HepG2 (cell line): Measurements from ENCODE around the gene TAB2. TPM values are rescaled to one million over a fixed set of nuclear protein-coding genes. Genes with fewer than 3 reads are reported as not detected.

Source experiments
- ATAC-seq: fragments of 200-7000 bp; cut with Tn5 transposase; 3 replicates; pipeline ENCODE4 v1.9.1; 2020; ENCODE audit warnings: mild to moderate bottlenecking, moderate library complexity
- BruUV-seq: library from RNA; stranded (reverse); fragments of 400-500 nt; replicated peaks from 2 replicates; lab custom pipeline; 2021; lab: Mats Ljungman, UMichigan
- CTCF ChIA-PET: fragments of 300-600 bp; formaldehyde crosslinking; extraction: SDS; loops from one replicate; lab custom pipeline; 2021; ENCODE audit warnings: low total read pairs, inconsistent platforms, low intra/inter-chr PET ratio; lab: Yijun Ruan, JAX
- POLR2A ChIA-PET: fragments of 350-600 bp; sonication (Branson Sonifier 250); formaldehyde crosslinking; loops from one replicate; lab custom pipeline; 2020; ENCODE audit warnings: antibody characterized with exemption, inconsistent platforms; lab: Yijun Ruan, JAX
- DNase-seq: peaks from one replicate; pipeline ENCODE4 v3.0.0-alpha.2; 2015; ENCODE audit warnings: low spot score
- FAIRE-seq: peaks from 3 replicates; lab custom pipeline; 2011; peaks lifted over from hg19 to GRCh38; lab: Jason Lieb, UNC
- H2AFZ ChIP-seq: one replicate; pipeline ENCODE4 v1.6.1; 2011; ENCODE audit warnings: low read length, inconsistent platforms
- H3K27ac ChIP-seq: fragments of 300-600 bp; 3 replicates; pipeline ENCODE4 v1.8.0; 2011; ENCODE audit warnings: mixed run types, mild to moderate bottlenecking, mixed read lengths, low read length, inconsistent platforms; ENCODE audit not compliant: insufficient read depth; ENCODE audit errors: extremely low read length
- H3K27me3 ChIP-seq, 2 experiments: fragments of 200-600 bp in 1 of 2; 2 replicates in 1 of 2; 3 replicates in 1 of 2; pipeline versions ENCODE4 v1.6.0 to v1.8.0; 2011; ENCODE audit warnings: low read length in 2 of 2, mild to moderate bottlenecking in 2 of 2, moderate library complexity in 2 of 2, inconsistent platforms in 1 of 2; ENCODE audit not compliant: insufficient read depth in 2 of 2, control insufficient read depth in 1 of 2
- H3K36me3 ChIP-seq, 2 experiments: fragments of 200-600 bp in 1 of 2; replicated peaks in 1 of 2; 2 replicates in 1 of 2; 3 replicates in 1 of 2; pipeline versions ENCODE4 v1.5.1 to v1.8.0; 2011; ENCODE audit warnings: low read length in 2 of 2, inconsistent platforms in 1 of 2; ENCODE audit not compliant: insufficient read depth in 2 of 2, control insufficient read depth in 1 of 2
- H3K4me1 ChIP-seq: 2 replicates; pipeline ENCODE4 v1.5.1; 2012; ENCODE audit warnings: low read length, inconsistent platforms; ENCODE audit not compliant: insufficient read depth
- H3K4me2 ChIP-seq: 2 replicates; pipeline ENCODE4 v1.6.0; 2011; ENCODE audit warnings: low read depth, low read length, inconsistent platforms
- H3K4me3 ChIP-seq, 3 experiments: fragments of 200-600 bp in 1 of 3; sonication (generic), shearing (Covaris generic) in 1 of 3; replicated peaks in 1 of 3; 2 replicates each; pipeline ENCODE4 v1.5.1; 2011 to 2016; ENCODE audit warnings: low read length in 3 of 3, inconsistent platforms in 2 of 3, low read depth in 2 of 3, mild to moderate bottlenecking in 2 of 3, control low read depth in 1 of 3, mixed read lengths in 1 of 3; ENCODE audit not compliant: insufficient read depth in 1 of 3
- H3K79me2 ChIP-seq: one replicate; pipeline ENCODE4 v1.6.1; 2011; ENCODE audit warnings: low read length, inconsistent platforms; ENCODE audit not compliant: insufficient read depth
- H3K9ac ChIP-seq: 2 replicates; pipeline ENCODE4 v1.6.0; 2011; ENCODE audit warnings: mild to moderate bottlenecking, low read depth, low read length, inconsistent platforms; ENCODE audit not compliant: insufficient read depth
- H3K9me3 ChIP-seq: 2 replicates; pipeline ENCODE4 v1.5.1; 2012; ENCODE audit warnings: mild to moderate bottlenecking, low read length
- H4K20me1 ChIP-seq: 2 replicates; pipeline ENCODE4 v1.6.0; 2011; ENCODE audit warnings: inconsistent platforms, mild to moderate bottlenecking, low read length, moderate library complexity; ENCODE audit not compliant: insufficient read depth
- ASH2L ChIP-seq: fragments of 300-600, 200-600 bp; sonication (generic); IDR thresholded peaks from 2 replicates; pipeline ENCODE4 v1.7.0; 2017; ENCODE audit warnings: low read depth, mild to moderate bottlenecking, moderate library complexity, mixed read lengths, low read length; ENCODE audit not compliant: insufficient read length
- CHD2 ChIP-seq: IDR thresholded peaks from 2 replicates; pipeline ENCODE4 v1.6.1; 2011; ENCODE audit warnings: low read depth, low read length, improper control_type of control experiment
- FLYWCH1 ChIP-seq: sonication (generic); formaldehyde crosslinking; IDR thresholded peaks from 2 replicates; pipeline ENCODE4 v1.8.1; 2023; ENCODE audit warnings: mild to moderate bottlenecking, missing genetic modification reagents
- KDM3A ChIP-seq: IDR thresholded peaks from 2 replicates; pipeline ENCODE4 v1.6.1; 2018; ENCODE audit warnings: low read depth, missing compliant biosample characterization
- KDM5B ChIP-seq: sonication (generic); formaldehyde crosslinking; IDR thresholded peaks from 2 replicates; pipeline ENCODE4 v1.4.0; 2020; ENCODE audit warnings: missing genetic modification reagents, mild to moderate bottlenecking, borderline replicate concordance
- KLF12 ChIP-seq: sonication (generic); formaldehyde crosslinking; IDR thresholded peaks from 2 replicates; pipeline ENCODE4 v1.4.0; 2020; ENCODE audit warnings: missing genetic modification reagents, borderline replicate concordance
- NFE2 ChIP-seq: sonication (generic); formaldehyde crosslinking; IDR thresholded peaks from 2 replicates; pipeline ENCODE4 v1.4.0; 2020; ENCODE audit warnings: missing genetic modification reagents
- PHF5A ChIP-seq: IDR thresholded peaks from one replicate; pipeline ENCODE4 v1.6.1; 2018; ENCODE audit warnings: low read depth, missing genetic modification reagents; ENCODE audit not compliant: unreplicated experiment
- XBP1 ChIP-seq: sonication (generic); formaldehyde crosslinking; IDR thresholded peaks from 2 replicates; pipeline ENCODE4 v1.5.0; 2020; ENCODE audit warnings: missing genetic modification reagents
- ZNF33A ChIP-seq: sonication (generic); formaldehyde crosslinking; IDR thresholded peaks from 2 replicates; pipeline ENCODE4 v1.5.1; 2020; ENCODE audit warnings: missing genetic modification reagents, mild to moderate bottlenecking, moderate library complexity, borderline replicate concordance
- ZNF556 ChIP-seq: sonication (generic); formaldehyde crosslinking; IDR thresholded peaks from 2 replicates; pipeline ENCODE4 v1.4.0; 2020; ENCODE audit warnings: mild to moderate bottlenecking, missing genetic modification reagents, borderline replicate concordance
- ZNF776 ChIP-seq: sonication (generic); formaldehyde crosslinking; IDR thresholded peaks from 2 replicates; pipeline ENCODE4 v1.4.0; 2020; ENCODE audit warnings: mild to moderate bottlenecking, missing genetic modification reagents
- WGBS: methylation state at CpG from one replicate; pipeline ENCODE4 v1.1.6; 2017; ENCODE audit warnings: low lambda C conversion rate; 5-methylcytosine and 5-hydroxymethylcytosine counted together
- in situ Hi-C: cut with HindIII; loops from 2 replicates; pipeline ENCODE4 v1.10.0; 2017; ENCODE audit warnings: low pct_unique_long_range_greater_than_20kb; ENCODE audit not compliant: extremely low pct_ligation_motif_present
- intact Hi-C: fragments of 100-400 bp; cut with micrococcal nuclease; formaldehyde crosslinking; loops from one replicate; pipeline ENCODE4 v1.10.0; 2022; ENCODE audit not compliant: unreplicated experiment
- polyA plus RNA-seq, 8 experiments: library from polyadenylated mRNA; depleted of rRNA in 3 of 8; stranded (reverse) in 7 of 8; unstranded in 1 of 8; fragments of >200 nt; fragmentation: Illumina TruSeq in 4 of 8; extraction: Trizol in 4 of 8; gene quantifications; 2 replicates each; pipeline versions ENCODE4 v1.2.1 to v1.2.3, GENCODE V29; 2011 to 2016; ENCODE audit warnings: low read depth in 4 of 8, missing spikeins in 1 of 8, mixed read lengths in 1 of 8; ENCODE audit not compliant: insufficient read depth in 1 of 8
- total RNA-seq, 5 experiments: library from RNA; depleted of rRNA; stranded (reverse); fragments of >200 nt; fragmentation: Illumina TruSeq; extraction: Trizol; gene quantifications; 2 replicates each; pipeline ENCODE4 v1.2.3, GENCODE V29; 2016; ENCODE audit warnings: low read depth in 1 of 5

Gene TAB2
- total and polyA plus RNA-seq, 2 of the 13 experiments (the other 11 are each of a cell fraction or from before 2014, with no cell fraction given), result 23.7 to 50.2 TPM

DNA sequence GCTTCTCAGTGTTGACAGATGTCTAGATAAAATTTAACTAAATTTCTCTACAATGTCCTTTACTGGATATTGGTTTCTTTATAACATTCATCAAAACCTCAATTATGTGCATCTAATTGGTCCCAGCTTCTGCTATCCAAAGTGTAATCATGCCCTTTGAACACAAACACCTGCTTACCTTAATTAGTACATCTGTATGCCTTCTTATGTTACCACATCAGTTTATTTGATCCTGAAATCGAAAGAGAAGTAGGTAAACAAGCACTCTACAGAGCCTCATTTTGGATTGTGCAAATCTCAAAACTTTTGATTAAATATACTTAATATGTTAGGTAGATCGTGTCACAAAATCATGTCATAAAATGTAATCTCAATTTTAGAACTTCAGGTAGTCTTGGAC lies 36.5 kb downstream of the TAB2 start:
- peaks cover 64% of the 10 kb centered on the region for H3K79me2 ChIP-seq
- 84% methylated on average over 2 of the region's 2 CpGs for WGBS
- peaks cover 25% of the 10 kb centered on the region for H4K20me1 ChIP-seq

DNA sequence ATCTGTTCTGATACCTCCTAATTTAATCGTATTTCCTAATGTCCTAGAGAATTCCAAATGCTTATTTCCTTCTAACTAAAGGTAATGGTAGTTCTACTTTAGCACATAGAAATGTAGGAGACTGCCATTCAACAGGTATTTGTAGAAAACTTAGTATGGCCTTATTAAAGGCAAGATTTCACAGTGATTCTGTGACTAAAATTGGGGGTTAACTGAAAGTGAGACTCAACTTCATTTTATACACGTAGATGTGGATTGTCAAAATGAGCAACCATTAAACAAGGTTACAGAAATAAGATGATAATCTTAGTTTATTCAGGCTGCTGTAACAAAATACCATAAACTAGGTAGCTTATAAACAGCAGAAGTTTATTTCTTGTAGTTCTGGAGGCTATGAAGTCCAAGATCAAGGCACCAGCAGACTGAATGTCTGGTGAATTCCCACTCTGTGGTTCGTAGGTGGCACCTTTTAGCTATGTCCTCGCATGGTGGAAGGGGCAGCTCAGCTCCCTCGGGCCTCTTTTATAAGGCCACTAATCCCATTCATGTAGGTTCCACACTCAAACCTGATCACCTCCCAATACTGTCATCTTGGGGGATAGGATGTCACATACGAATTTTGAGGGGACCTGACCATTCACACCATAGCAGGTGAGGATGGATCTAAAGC lies 38.7 kb downstream of the TAB2 start:
- Histone ChIP-seq H3K4me1 (peaks cover 18% of the 10 kb centered on the region), H3K79me2 (peaks cover 67% of the 10 kb centered on the region), H3K4me3 (no peak overlapping the region), H2AFZ (no peak overlapping the region), H3K9ac (no peak overlapping the region), H3K27ac (no peak overlapping the region), H3K4me2 (no peak overlapping the region), H3K27me3 (no peaks in the 10 kb centered on the region), H4K20me1 (peaks cover 23% of the 10 kb centered on the region), H3K36me3 (no peaks in the 10 kb centered on the region; a peak in 1 of 5 replicates)
- no peak for FAIRE-seq
- in situ Hi-C loops (no loop called here), intact Hi-C loops (no loop called here)
- POLR2A ChIA-PET, result no interaction called here
- DNase-seq, result no peak
- BruUV-seq, result no TSS peak
- no peak for ATAC-seq
- 95% methylated on average over 6 of the region's 6 CpGs for WGBS
- TF ChIP-seq XBP1, result no peak
- no peak for TF ChIP-seq NFE2 (CRISPR knock-in tag)
- no peak for TF ChIP-seq PHF5A (CRISPR knock-in tag)
- TF ChIP-seq CHD2, result no peak
- TF ChIP-seq FLYWCH1 (CRISPR knock-in tag), result no peak
- no peak for TF ChIP-seq KDM3A (CRISPR knock-in tag)
- TF ChIP-seq KLF12 (CRISPR knock-in tag), result no peak
- TF ChIP-seq, all 625 proteins: peak for 0
- CTCF ChIA-PET, result no interaction called here
- no peaks in the 10 kb centered on the region for H3K9me3 ChIP-seq

More for the DNA sequence above, 36.5 kb downstream of the TAB2 start:
- ChIA-PET POLR2A (no interaction called here), CTCF (no interaction called here)
- FAIRE-seq (no peak), ATAC-seq (no peak), DNase-seq (no peak)
- Histone ChIP-seq H2AFZ (no peak overlapping the region), H3K27ac (no peak overlapping the region), H3K4me3 (no peak overlapping the region), H3K9me3 (no peaks in the 10 kb centered on the region), H3K27me3 (no peaks in the 10 kb centered on the region), H3K4me1 (peaks cover 18% of the 10 kb centered on the region), H3K9ac (no peak overlapping the region), H3K36me3 (no peaks in the 10 kb centered on the region), H3K4me2 (no peak overlapping the region)
- BruUV-seq, result no TSS peak
- in situ Hi-C loops (no loop called here), intact Hi-C loops (no loop called here)
- TF ChIP-seq ZNF33A (CRISPR knock-in tag), result no peak
- no peak for TF ChIP-seq ASH2L
- no peak for TF ChIP-seq KDM5B (CRISPR knock-in tag)
- no peak for TF ChIP-seq ZNF556 (CRISPR knock-in tag)
- TF ChIP-seq ZNF776 (CRISPR knock-in tag), result no peak
